SU-DHL-6 (cell line): ENCODE measurements around the gene SPTBN1.

Source experiments
- EZH2phosphoT487 ChIP-seq: fragments of 200-600 bp; sonication (generic), shearing (Covaris generic); conservative IDR thresholded peaks from 2 replicates; pipeline ENCODE4 v1.6.1; 2018; ENCODE audit warnings: mild to moderate bottlenecking, antibody characterized with exemption, low read length, moderate library complexity, mixed read lengths
- TF ChIP-seq, protein P1 (sequence below): fragments of 200-600 bp; sonication (generic); IDR thresholded peaks from one replicate; pipeline ENCODE4 v1.5.1; 2017; ENCODE audit warnings: antibody characterized with exemption, mild to moderate bottlenecking, low read length, moderate library complexity; ENCODE audit not compliant: insufficient read depth, poor library complexity, severe bottlenecking

DNA sequence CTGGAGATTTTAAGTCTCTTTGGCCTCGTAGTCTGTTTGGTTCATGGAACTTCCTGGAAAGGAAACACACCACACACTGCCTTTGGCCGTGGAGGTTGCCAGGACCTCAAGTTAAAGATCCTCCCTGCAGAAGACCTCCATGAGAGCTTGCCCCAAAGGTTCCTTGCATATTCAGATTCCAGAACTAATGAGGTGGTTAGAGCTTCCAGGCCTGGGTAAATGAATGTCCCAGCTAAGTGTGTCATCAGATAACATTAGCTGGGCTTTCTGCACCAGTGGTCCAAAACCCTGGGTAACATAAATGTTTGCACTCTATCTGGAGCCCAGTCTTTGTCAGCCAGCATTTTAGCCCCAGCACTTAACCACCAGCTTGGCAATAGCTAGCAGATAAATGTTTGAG lies 145.2 kb downstream of the SPTBN1 start:
- TF ChIP-seq, protein P1, sequence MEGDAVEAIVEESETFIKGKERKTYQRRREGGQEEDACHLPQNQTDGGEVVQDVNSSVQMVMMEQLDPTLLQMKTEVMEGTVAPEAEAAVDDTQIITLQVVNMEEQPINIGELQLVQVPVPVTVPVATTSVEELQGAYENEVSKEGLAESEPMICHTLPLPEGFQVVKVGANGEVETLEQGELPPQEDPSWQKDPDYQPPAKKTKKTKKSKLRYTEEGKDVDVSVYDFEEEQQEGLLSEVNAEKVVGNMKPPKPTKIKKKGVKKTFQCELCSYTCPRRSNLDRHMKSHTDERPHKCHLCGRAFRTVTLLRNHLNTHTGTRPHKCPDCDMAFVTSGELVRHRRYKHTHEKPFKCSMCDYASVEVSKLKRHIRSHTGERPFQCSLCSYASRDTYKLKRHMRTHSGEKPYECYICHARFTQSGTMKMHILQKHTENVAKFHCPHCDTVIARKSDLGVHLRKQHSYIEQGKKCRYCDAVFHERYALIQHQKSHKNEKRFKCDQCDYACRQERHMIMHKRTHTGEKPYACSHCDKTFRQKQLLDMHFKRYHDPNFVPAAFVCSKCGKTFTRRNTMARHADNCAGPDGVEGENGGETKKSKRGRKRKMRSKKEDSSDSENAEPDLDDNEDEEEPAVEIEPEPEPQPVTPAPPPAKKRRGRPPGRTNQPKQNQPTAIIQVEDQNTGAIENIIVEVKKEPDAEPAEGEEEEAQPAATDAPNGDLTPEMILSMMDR: no peak
- no peak for TF ChIP-seq EZH2phosphoT487
